ENCODE results near the gene AICDA. TPM values are rescaled to one million over a fixed set of nuclear protein-coding genes. Genes with fewer than 3 reads are reported as not detected.
"Not testable (repeated sequence)": the region's sequence is repeated elsewhere in the genome, so short reads cannot be mapped to it uniquely, and the experiment has no call there.

AICDA gene
- total RNA-seq, 1 experiment from 2014 or later = 0.13 TPM

GRCh38 chr12:8589679-8590078, 23.0 kb downstream of the AICDA start:
- ChIA-PET CTCF (interaction anchor here (0.9 to 3.2 kb wide), 3 partner anchors 24 to 67 kb away, joined by 3 to 20 read pairs (median 11); no protein-coding TSS in a partner anchor), POLR2A (no interaction called here)
- H3K27ac Mint-ChIP-seq = no peak overlapping the region
- peaks cover 9% of the 10 kb centered on the region for H3K4me1 Mint-ChIP-seq
- no peak for TF ChIP-seq ZNF671 (CRISPR knock-in tag; IDR thresholded peaks at IDR 0.05)
- no peak for TF ChIP-seq MLX (CRISPR knock-in tag; IDR thresholded peaks at IDR 0.05)
- no peak for TF ChIP-seq E2F5 (CRISPR knock-in tag; IDR thresholded peaks at IDR 0.05)
- no peak for TF ChIP-seq E2F1 (CRISPR knock-in tag; IDR thresholded peaks at IDR 0.05)
- no peak for TF ChIP-seq SP1 (CRISPR knock-in tag; conservative IDR thresholded peaks at IDR 0.05)
- no peak for TF ChIP-seq JUN (CRISPR knock-in tag; IDR thresholded peaks at IDR 0.05)
- TF ChIP-seq ETV6 (CRISPR knock-in tag; IDR thresholded peaks at IDR 0.05) = no peak
- TF ChIP-seq ERG (CRISPR knock-in tag; IDR thresholded peaks at IDR 0.05) = no peak
- TF ChIP-seq ZNF232 (CRISPR knock-in tag; IDR thresholded peaks at IDR 0.05) = no peak
- no peak for TF ChIP-seq FOXP1 (CRISPR knock-in tag; IDR thresholded peaks at IDR 0.05; ENCODE audit: borderline replicate concordance)
- no peak for TF ChIP-seq IRF2 (CRISPR knock-in tag; IDR thresholded peaks at IDR 0.05; ENCODE audit: borderline replicate concordance, low read depth)
- TF ChIP-seq KAT7 (CRISPR knock-in tag; IDR thresholded peaks at IDR 0.05; ENCODE audit: borderline replicate concordance) = no peak
- no peak for TF ChIP-seq CBFB (CRISPR knock-in tag; IDR thresholded peaks at IDR 0.05; ENCODE audit: low read depth)
- no peak for TF ChIP-seq NFYB (CRISPR knock-in tag; conservative IDR thresholded peaks at IDR 0.05; ENCODE audit: low read depth)
- no peak for TF ChIP-seq USF2 (CRISPR knock-in tag; IDR thresholded peaks at IDR 0.05)
- TF ChIP-seq OVOL2 (CRISPR knock-in tag; IDR thresholded peaks at IDR 0.05; ENCODE audit: borderline replicate concordance) = no peak
- no peak for TF ChIP-seq CREB1 (CRISPR knock-in tag; IDR thresholded peaks at IDR 0.05)
- H3K9me3 Mint-ChIP-seq = no peaks in the 10 kb centered on the region
- ATAC-seq (no peak), DNase-seq (ENCODE audit: low spot score) (no peak)
- H3K4me3 Mint-ChIP-seq = no peak overlapping the region
- H3K27me3 Mint-ChIP-seq (ENCODE audit: low read depth) = no peaks in the 10 kb centered on the region
- no peaks in the 10 kb centered on the region for H3K36me3 Mint-ChIP-seq

- POLR2A ChIA-PET, H3K27ac Mint-ChIP-seq: not testable (repeated sequence)
- CTCF ChIA-PET = interaction anchor here (0.9 kb wide), 1 partner anchor 25 kb away, joined by 4 read pairs; no protein-coding TSS in a partner anchor
These were observed 28.2 kb downstream of the AICDA start for GRCh38 chr12:8584478-8584877.

GRCh38 chr12:8584004-8584403, 28.7 kb downstream of the AICDA start:
- H3K36me3 Mint-ChIP-seq = no peaks in the 10 kb centered on the region
- no peaks in the 10 kb centered on the region for H3K9me3 Mint-ChIP-seq
- DNase-seq (ENCODE audit: low spot score) = no peak
- no peaks in the 10 kb centered on the region for H3K4me1 Mint-ChIP-seq
- ChIA-PET CTCF (interaction anchor here (0.9 kb wide), 1 partner anchor 25 kb away, joined by 4 read pairs; no protein-coding TSS in a partner anchor), POLR2A (no interaction called here)
- no peak overlapping the region for H3K27ac Mint-ChIP-seq
- ATAC-seq = no peak
- H3K27me3 Mint-ChIP-seq (ENCODE audit: low read depth) = no peaks in the 10 kb centered on the region
- no peak overlapping the region for H3K4me3 Mint-ChIP-seq
- TF ChIP-seq ZSCAN18 (CRISPR knock-in tag; IDR thresholded peaks at IDR 0.05) (no peak), ZNF512 (CRISPR knock-in tag; IDR thresholded peaks at IDR 0.05; ENCODE audit: borderline replicate concordance) (no peak), EMX1 (CRISPR knock-in tag; IDR thresholded peaks at IDR 0.05) (no peak), NFYB (CRISPR knock-in tag; conservative IDR thresholded peaks at IDR 0.05; ENCODE audit: low read depth) (no peak), ARID4B (CRISPR knock-in tag; IDR thresholded peaks at IDR 0.05; ENCODE audit: borderline replicate concordance) (no peak)

More at GRCh38 chr12:8584478-8584877, 28.2 kb downstream of the AICDA start:
- not testable (repeated sequence) for H3K9me3 Mint-ChIP-seq; ATAC-seq; H3K27me3 Mint-ChIP-seq (ENCODE audit: low read depth); H3K4me1 Mint-ChIP-seq; H3K4me3 Mint-ChIP-seq; H3K36me3 Mint-ChIP-seq
- DNase-seq (ENCODE audit: low spot score) = peak; percentile 43

All from WTC11 (cell line).